Measurements from ENCODE around the gene B4GALNT3.

The B4GALNT3 gene

DNA sequence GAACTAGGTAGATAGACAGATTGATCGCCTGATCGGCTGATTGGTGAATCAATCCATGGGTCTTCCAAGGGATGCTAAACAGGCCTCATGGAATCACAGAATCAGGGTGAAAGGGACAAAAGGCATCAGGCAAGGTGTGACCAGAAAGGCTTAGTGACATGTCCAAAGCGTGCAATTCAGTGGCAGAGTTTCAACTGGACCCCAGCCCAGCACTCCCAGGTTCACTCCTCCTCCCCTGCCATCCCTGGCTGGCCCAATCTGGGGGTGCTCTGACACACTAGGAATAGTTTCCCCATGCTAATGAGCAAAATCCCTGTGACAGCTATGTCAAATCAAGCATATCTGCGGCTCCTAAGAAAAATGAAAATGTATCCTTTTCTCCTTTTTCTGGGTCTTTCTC lies 153.1 kb downstream of the B4GALNT3 start:
- TF ChIP-seq, protein P1, sequence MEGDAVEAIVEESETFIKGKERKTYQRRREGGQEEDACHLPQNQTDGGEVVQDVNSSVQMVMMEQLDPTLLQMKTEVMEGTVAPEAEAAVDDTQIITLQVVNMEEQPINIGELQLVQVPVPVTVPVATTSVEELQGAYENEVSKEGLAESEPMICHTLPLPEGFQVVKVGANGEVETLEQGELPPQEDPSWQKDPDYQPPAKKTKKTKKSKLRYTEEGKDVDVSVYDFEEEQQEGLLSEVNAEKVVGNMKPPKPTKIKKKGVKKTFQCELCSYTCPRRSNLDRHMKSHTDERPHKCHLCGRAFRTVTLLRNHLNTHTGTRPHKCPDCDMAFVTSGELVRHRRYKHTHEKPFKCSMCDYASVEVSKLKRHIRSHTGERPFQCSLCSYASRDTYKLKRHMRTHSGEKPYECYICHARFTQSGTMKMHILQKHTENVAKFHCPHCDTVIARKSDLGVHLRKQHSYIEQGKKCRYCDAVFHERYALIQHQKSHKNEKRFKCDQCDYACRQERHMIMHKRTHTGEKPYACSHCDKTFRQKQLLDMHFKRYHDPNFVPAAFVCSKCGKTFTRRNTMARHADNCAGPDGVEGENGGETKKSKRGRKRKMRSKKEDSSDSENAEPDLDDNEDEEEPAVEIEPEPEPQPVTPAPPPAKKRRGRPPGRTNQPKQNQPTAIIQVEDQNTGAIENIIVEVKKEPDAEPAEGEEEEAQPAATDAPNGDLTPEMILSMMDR (IDR thresholded peaks at IDR 0.05; ENCODE audit: extremely low read depth, missing control alignments), result no peak
- DNase-seq (ENCODE audit: low spot score), result no peak

All from GM20000 (cell line).